ENCODE data around the gene TRAF3IP3. TPM values are rescaled to one million over a fixed set of nuclear protein-coding genes. Genes with fewer than 3 reads are reported as not detected.
"Not testable (repeated sequence)": the region's sequence is repeated elsewhere in the genome, so short reads cannot be mapped to it uniquely, and the experiment has no call there.

TRAF3IP3 gene
- polyA plus RNA-seq, 5 donors: 2.3 to 3.5 (median 2.6) TPM

GRCh38 chr1:209767096-209767495, 11.2 kb downstream of the TRAF3IP3 start:
- no peak for DNase-seq

- DNase-seq: no peak
Observed at GRCh38 chr1:209767706-209768105, 11.9 kb downstream of the TRAF3IP3 start.

- DNase-seq: no peak
Observed at GRCh38 chr1:209768354-209768774, 12.5 kb downstream of the TRAF3IP3 start.

GRCh38 chr1:209769171-209769904, 13.5 kb downstream of the TRAF3IP3 start:
- peak; percentile 47 to 56 for DNase-seq

DNA sequence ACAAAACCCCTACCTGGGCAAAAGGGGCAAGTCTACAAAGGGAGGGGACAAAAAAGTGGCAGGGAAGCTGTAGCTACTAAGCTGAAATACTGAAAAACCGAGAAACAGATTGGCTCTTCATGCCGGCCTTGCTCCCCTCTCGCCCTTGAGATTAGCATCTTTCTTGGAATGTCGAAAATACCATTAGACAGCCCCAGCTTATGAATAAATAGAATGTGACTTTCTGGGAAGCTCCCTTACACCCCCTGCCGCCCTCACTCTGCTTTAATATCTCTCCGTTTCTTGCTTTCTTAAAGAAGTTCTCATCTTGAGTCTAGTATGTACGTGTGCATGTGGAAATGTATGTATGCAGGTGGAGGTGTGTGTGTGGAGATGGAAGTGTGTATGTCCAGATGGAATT, 14.1 kb downstream of the TRAF3IP3 start:
- no peak for DNase-seq

GRCh38 chr1:209770636-209771415, 15.0 kb downstream of the TRAF3IP3 start:
- DNase-seq: no peak

DNA sequence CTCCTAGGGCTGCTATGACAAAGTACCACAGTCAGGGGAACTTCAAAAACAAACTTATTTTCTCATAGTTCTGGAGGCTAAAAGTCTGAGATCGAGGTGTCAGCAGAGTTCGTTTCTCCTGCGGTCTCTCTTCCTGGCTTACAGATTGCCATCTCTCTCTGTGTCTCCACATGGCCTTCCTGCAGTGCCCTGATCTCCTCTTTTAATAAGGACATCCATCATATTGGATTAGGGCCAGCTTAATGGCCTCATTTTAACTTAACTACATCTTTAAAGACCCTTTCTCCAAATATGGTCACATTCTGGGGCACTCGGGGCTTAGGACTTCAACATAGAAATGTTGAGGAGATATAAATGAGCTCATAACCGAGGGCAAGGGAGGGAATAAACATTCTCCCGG, 16.3 kb downstream of the TRAF3IP3 start:
- no peak for DNase-seq

DNA sequence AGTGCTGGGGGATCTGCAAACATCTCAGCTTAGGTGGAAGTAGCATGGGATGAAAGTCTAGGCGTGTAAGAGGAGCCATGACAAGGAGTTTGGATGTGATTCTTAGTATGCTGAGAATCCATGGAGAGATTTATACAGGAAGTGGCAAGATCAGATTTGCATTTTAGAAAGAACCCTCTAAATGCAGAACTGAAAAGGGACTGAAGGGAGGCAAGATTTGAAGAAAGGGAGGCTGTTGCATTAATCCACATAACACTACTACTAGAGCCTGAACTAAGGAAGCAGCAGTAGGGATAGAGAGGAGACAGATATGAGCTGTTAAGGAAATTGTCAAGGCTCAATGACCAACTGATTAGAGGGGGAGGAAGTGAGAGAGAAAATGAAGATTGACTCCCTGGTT, 18.7 kb downstream of the TRAF3IP3 start:
- DNase-seq: no peak

DNA sequence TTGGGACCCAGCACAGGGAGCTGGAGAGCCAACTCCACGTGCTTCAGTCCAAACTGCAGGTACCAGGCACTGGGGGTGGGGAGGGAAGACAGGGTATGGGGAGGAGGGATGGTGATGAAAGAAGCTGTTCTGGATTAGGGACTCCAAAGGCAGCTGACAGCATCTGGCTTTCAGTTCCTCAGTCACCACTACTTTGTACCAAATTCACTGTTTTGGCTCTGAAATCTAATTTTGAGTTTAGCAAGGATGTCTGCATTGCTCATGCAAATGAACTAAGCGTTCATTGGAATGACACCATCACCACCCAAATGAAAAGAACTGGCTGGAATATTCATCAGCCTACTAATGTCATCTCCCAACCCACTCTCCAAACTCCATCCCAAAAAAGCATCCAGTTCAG, 19.8 kb downstream of the TRAF3IP3 start:
- DNase-seq: no peak

- DNase-seq: no peak
Observed at GRCh38 chr1:209777587-209777986, 21.7 kb downstream of the TRAF3IP3 start.

- DNase-seq: no peak
Observed at GRCh38 chr1:209778102-209778501, 22.2 kb downstream of the TRAF3IP3 start.

DNA sequence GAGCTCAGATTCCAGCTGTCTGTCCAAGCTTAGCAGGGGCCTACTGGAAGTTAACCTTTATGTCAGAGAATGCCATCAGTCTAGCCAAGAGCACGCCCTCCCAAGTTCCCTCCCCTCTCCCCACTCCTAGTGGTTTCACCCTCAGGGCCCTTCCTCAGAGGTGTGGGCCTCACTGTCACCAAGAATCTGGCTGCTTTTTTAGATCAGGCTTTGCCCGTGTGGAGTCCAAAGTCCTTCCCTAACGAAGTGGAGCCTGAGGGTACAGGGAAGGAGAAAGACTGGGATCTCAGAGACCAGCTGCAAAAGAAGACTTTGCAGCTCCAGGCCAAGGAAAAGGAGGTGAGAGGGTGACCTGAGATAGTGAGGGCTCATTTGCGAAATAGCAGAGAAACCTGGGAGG, 24.4 kb downstream of the TRAF3IP3 start:
- no peak for DNase-seq

GRCh38 chr1:209783386-209783785, 27.5 kb downstream of the TRAF3IP3 start:
- DNase-seq: no peak

GRCh38 chr1:209784265-209785169, 28.7 kb downstream of the TRAF3IP3 start, which contains the start of gene C1orf74:
Gene C1orf74 (minus strand): TSS chr1:209784559. CDS start chr1:209783634, 925 bp downstream.
- peak; percentile 98 to 99 for DNase-seq

DNA sequence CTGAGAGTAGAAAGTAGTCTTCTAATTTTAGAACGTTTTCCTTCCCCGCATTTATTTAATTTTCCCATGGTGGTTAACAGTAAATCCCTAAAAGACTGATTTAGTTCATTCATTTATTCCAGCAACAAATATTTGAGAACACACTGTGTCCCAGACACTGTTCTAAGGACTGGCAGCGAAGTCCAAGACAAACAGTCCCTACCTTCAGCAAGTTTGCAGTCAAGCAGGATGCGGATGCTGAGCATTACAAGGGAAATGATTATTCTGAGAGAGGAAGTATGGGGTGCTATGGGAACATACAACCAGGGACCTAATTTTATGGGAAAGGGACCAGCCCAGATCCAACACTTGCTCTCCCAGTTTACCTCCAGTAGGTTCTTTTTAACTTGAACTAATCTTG, 29.7 kb downstream of the TRAF3IP3 start:
- no peak for DNase-seq

- DNase-seq: no peak
Observed at GRCh38 chr1:209786146-209786545, 30.3 kb downstream of the TRAF3IP3 start.

DNA sequence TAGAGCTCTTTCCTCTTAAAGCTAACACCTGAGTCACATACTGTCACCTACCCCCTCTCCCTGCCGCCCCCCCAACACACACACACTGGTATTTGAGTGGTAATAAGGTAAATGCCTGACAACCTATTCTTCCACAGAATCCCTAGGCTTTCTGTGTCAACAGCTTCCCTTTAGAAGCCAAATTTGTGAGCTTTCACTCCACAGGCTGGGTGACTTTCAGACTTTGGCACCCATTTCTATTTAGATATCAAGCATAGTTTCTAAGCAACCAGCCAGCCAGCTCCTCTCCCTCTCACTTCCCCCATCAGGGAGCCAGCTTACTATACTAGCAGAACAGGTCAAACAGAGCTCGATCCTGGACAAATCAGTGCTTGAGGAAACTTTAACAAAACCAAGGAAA, 31.7 kb downstream of the TRAF3IP3 start:
- peak; percentile 61 to 72 for DNase-seq

DNA sequence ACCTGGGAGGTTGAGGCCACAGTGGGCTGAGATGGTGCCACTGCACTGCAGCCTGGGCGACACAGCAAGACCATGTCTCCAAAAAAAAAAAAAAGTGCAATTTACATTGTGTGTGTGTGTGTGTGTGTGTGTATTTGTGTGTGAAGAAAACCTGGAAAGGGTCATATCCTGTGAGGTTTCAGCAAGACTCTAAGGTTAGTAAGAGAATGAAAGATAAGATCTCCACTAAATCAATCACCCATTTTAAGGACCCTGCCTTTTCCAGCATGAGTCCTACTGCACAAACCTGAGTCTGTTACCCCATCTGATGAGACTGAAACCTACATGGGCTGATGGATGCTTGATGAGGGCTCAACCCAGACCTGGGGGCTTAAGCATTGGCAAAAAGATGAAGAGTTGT, 33.4 kb downstream of the TRAF3IP3 start:
- no peak for DNase-seq

DNA sequence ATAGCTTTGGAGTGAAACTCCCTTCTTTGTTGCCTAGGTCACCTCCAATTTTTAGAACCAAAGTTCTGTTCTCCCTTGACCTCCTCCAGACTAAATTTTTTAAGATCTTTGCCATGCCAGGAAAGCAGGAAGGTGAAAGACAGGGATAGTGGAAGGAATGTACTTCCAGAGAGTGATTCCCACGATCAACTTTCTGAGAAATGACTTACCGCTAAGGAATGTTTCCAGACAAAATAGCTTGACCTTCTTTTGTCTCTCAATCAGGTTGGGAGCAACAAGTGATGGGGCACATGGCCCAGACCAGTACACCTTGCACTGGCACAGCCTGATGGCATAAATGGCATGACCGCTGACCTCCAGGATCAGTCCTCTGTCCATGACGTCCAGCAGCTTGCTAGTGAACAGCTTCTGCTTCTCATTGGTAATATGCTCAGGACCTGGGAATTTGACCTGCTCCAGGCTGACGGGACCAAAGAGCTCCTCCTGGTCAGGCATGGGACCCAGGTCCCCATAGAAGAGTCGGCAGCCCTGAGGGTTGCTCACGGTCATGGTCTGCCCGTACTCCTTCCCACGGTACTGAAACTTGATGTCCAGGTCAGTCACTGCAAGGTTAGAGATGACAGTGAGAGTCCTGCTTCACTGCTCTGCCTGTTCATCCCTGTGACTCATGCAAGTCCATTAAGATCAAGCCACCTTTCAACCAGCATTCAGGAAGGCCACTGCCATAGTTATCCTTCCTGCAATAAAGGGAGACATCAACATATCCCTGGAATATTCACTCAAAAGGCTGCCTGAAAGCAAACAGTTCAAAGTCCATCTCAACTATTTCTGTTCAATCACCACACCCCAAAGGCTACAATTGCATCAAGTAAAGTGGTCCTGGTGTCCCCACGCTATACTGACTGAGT, 34.7 kb downstream of the TRAF3IP3 start:
- no peak for DNase-seq

- no peak for DNase-seq
Observed at GRCh38 chr1:209791920-209792319, 36.1 kb downstream of the TRAF3IP3 start.

GRCh38 chr1:209793711-209794110, 37.9 kb downstream of the TRAF3IP3 start:
- DNase-seq: not testable (repeated sequence)
